Omental fat pad (tissue), 4 donors: ENCODE results near the gene CYTL1. TPM values are rescaled to one million over a fixed set of nuclear protein-coding genes. Genes with fewer than 3 reads are reported as not detected.
A peak's percentile ranks its signal among the peaks of the same experiment; 100 is the strongest.

Experiments used
- ATAC-seq: fragments of 150-250 bp; one replicate; pipeline ENCODE4 v1.9.1; 2016; ENCODE audit warnings: mild to moderate bottlenecking, moderate library complexity; ENCODE audit not compliant: low FRiP score
- DNase-seq: peaks from one replicate; pipeline ENCODE4 v3.0.0-alpha.2; 2019; ENCODE audit warnings: low spot score
- total RNA-seq, 4 donors: library from RNA; depleted of rRNA; stranded (reverse); fragments of >200 nt; gene quantifications; one replicate each; pipeline ENCODE4 v1.1.0, GENCODE V29; 2016
- TF ChIP-seq, protein P1 (sequence below), 3 donors: fragments of 450-650 bp; IDR thresholded peaks; one replicate each; pipeline ENCODE4 v1.5.1; 2016 to 2017; ENCODE audit warnings: antibody characterized with exemption in 3 of 3, mild to moderate bottlenecking in 3 of 3, moderate library complexity in 2 of 3

CYTL1 gene
- total RNA-seq, 4 donors from 2014 or later, result 0.46 to 1.1 (median 1.1) TPM; not detected in 1

DNA sequence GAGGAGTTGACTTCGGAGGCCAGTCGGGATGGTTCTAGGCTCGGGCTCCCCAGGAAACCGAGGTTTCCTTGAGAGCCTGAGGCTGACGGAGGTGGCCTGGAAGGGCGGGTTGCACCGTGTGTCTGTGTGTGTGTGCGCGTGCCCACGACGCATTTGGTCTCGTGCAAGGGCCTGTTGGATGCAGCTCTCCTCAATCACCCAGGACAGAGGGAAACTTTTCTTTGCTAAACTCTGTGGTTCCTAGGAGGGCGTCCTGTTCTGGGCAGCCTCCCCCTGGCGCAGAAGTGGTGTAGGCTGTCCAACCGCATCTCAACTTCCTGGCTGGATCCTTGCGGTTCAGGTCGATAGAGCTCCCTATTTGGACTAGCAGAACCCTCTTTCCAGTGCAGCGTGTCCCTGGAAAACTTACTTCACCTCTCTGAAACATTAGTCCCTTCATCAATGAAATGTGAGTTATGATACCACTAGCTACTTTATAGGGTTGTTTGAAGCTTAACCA lies 33.0 kb upstream of the CYTL1 start:
- ATAC-seq (peak; percentile 5), DNase-seq (no peak)
- TF ChIP-seq, protein P1, sequence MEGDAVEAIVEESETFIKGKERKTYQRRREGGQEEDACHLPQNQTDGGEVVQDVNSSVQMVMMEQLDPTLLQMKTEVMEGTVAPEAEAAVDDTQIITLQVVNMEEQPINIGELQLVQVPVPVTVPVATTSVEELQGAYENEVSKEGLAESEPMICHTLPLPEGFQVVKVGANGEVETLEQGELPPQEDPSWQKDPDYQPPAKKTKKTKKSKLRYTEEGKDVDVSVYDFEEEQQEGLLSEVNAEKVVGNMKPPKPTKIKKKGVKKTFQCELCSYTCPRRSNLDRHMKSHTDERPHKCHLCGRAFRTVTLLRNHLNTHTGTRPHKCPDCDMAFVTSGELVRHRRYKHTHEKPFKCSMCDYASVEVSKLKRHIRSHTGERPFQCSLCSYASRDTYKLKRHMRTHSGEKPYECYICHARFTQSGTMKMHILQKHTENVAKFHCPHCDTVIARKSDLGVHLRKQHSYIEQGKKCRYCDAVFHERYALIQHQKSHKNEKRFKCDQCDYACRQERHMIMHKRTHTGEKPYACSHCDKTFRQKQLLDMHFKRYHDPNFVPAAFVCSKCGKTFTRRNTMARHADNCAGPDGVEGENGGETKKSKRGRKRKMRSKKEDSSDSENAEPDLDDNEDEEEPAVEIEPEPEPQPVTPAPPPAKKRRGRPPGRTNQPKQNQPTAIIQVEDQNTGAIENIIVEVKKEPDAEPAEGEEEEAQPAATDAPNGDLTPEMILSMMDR (IDR thresholded peaks at IDR 0.05), result no peak

DNA sequence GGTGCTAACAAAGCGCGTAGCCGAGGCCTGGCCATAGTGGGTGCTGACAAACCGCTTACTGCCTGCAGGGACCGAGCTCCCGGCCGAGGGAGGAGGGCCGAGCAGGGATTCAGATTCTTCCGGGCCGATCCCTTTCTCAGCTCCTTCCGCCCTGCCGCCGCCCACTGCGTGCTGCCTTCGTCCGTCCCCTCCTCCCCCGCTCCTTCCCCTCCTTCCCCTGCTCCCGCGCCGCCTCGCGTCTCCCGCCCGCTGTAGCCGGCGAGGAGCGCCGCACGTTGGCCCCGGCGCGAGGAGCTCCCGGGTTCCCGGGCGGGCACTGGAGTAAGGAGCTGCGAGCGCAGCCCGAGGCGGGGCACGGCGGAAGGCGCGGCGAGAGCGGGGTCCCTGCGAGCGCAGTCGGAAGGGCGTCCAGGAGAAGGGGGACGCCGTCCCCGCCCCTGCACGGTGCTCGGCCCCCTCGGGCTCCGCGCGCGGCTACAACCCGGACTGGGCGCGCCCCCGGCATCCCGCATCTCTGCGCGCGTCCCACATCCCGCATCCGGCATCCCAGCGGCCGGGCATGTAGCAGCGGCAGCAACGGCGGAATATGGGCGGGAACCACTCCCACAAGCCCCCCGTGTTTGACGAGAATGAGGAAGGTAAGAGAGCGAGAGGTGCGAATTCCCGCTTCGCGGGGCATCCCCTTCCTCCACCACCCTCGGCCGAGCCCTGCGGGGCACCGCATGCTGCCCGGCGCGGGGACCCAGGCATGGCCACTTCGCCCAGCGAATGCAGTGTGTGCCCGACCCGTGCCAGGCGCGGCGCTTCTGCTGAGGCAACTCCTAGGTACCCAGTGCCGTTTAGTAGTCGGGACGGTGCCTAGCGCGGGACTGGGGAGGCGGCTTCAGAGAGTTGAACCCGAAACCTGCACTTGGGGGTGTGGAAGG lies 32.3 kb upstream of the CYTL1 start, which contains the start of gene STK32B:
Gene STK32B (plus strand): TSS at position 203 of the 926 bp plus-strand sequence.
- peak; percentile 80 for ATAC-seq
- TF ChIP-seq, protein P1 (IDR thresholded peaks at IDR 0.05), result no peak
- DNase-seq, result no peak

DNA sequence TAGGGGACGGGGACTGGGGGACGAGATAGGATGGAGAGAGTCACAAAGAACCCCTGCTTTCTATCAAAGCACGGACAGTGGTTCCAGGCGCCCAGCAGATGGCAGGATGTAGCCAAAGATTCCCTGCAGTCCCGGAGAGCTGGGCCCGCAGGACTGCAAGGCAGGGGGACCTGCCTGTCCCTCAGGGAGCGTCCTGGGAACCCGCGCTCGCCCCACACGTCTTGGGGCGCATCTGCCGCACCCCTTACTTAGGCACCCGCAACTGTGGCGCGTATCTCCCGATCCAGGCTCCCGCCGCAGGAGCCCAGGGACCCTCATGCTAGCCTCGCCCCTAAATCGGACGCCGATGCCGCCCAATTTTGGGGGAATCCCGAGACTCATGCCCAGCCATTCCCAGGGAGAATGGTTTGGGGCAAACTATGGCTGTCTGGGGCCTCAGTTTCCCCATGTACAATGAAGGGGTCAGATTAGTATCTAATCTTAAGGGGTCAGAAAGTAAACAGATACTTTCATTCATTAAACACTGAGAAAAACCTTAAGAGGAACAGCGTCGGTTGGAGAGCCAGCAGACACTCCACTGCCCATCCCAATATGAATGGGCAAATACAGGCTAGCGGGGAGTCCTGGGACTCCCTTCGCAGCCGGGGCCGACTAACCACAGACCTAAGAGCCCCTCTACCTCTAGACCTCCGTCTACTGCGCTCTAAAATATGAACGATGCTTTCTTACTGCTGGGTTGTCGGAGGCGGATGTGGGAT lies 31.4 kb upstream of the CYTL1 start:
- peak; percentile 36 for DNase-seq
- TF ChIP-seq, protein P1 (IDR thresholded peaks at IDR 0.05), result peak in 1 of 3 donors; percentile 43

DNA sequence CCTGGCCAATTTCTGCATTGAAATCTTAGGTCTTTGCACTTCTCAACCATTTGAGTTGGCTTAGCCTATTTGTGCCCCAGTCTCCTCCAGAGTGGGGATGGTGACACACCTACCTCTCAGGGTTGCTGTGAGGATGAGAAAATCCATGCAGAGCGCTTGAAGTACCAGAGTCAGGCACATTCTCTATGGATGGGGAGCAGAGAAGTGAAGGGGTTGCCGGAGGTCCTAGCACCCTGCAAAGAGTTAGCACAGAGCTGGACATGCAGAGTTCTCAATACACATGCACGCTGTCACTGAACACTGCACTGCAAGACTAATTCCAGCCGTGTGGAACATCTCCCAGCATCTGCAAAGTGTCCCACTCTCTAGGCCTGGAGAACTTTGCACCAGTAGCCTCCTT lies 29.5 kb upstream of the CYTL1 start:
- TF ChIP-seq, protein P1 (IDR thresholded peaks at IDR 0.05), result no peak
- DNase-seq, result no peak
- no peak for ATAC-seq

More for the DNA sequence above, 31.4 kb upstream of the CYTL1 start:
- peak; percentile 72 for ATAC-seq

DNA sequence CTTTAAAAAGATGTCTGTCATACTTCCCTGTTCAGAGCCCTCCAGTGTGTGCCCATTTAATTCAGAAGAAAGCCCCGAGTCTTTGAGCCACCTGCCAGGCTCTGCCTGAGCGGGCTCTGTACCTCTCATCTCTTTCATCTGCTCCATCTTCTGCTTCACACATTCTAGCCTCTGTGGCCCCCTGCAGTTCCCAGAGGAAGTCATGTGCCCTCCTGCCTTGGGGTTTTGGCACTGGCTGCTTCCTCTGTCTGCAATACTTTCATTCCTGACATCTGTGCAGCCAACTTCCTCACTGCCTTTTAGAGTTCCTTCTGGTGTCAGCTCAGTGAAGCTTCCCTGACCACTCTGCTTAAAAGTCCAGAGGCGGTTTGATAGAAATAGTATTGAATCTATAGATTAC lies 25.8 kb upstream of the CYTL1 start:
- ATAC-seq, result no peak
- TF ChIP-seq, protein P1 (IDR thresholded peaks at IDR 0.05), result no peak
- DNase-seq, result no peak

DNA sequence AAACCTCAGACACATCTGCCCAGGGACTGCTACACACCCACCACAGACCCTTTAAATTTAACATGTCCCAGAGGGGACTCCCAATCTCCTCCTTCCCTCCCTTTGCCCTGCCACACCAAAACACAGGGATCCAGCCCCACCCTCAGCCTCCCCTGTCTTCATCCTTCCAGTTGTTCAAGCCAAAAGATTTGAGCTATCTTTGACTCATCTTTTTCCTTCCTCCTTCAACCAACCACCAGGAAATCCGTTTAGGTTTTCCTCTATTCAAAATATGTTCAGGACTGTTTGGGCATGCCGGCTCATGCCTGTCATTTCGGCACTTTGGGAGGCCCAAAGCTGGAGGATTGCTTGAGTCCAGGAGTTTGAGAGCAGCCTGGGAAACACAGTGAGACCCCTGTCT lies 25.1 kb upstream of the CYTL1 start:
- DNase-seq, result no peak
- no peak for ATAC-seq
- TF ChIP-seq, protein P1 (IDR thresholded peaks at IDR 0.05), result no peak
